ENCODE measurements around the gene MAGT1. TPM values are rescaled to one million over a fixed set of nuclear protein-coding genes. Genes with fewer than 3 reads are reported as not detected.
A peak's percentile ranks its signal among the peaks of the same experiment; 100 is the strongest.
"Not testable (repeated sequence)": the region's sequence is repeated elsewhere in the genome, so short reads cannot be mapped to it uniquely, and the experiment has no call there.

The MAGT1 gene
- total RNA-seq, 1 experiment from 2014 or later: 133 TPM

GRCh38 chrX:77831544-77831943, 63.7 kb downstream of the MAGT1 start:
- DNase-seq (ENCODE audit: low read depth): not testable (repeated sequence)

DNA sequence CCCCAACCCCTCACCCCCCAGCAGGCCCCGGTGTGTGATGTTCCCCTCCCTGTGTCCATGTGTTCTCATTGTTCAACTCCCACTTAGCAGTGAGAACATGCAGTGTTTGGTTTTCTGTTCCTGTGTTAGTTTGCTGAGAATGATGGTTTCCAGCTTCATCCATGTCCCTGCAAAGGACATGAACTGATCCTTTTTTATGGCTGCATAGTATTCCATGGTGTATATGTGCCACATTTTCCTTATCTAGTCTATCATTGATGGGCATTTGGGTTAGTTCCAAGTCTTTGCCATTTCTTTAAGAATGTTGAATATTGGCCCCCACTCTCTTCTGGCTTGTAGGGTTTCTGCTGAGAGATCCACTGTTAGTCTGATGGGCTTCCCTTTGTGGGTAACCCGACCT, 73.2 kb downstream of the MAGT1 start:
- not testable (repeated sequence) for DNase-seq (ENCODE audit: low read depth)

DNA sequence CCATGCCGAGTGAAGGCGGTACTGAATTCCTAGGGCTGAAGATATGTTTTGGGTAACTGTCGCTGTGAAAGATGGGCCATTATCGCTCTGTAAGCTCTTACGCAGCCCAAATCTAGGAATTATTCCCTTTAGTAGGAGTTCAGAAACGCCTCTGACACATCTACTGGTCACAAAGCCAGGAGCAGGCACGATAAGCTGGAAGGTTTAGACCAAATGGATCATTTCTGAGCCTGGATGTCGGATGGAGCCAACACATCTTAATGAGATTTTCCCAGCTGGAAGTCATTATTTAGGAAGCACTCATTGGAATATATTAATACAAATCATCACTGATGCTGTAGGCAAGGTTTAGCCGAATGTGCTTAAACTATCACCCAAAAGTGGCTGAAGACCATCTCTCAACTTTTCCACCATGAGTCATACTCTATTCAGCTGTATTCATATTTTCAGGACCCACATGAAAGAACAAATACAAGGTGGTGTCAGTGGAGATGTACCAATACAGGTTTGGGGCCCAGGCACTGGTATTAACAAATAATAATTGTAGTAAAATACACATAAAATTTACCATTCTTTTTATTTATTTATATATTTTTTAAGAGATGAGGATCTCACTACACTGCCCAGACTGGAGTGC, 75.0 kb downstream of the MAGT1 start:
- DNase-seq (ENCODE audit: low read depth): no peak

GRCh38 chrX:77814210-77814609, 81.0 kb downstream of the MAGT1 start:
- DNase-seq (ENCODE audit: low read depth): no peak

DNA sequence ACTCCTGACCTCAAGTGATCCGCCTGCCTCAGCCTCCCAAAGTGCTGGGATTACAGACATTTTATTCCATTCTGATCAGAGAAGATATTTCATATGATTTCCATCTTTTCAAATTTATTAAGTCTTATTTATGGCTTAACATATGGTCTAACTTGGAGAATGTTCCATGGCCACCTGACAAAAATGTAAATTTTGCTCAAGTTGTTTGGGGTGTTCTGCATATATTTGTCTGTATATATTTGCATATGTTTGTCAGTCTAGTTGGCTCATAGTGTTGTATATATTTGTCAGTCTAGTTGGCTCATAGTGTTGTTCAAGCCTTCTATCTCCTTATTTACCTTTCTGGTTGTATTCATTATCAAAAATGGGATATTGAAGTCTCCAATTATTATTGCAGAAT, 93.0 kb downstream of the MAGT1 start:
- DNase-seq (ENCODE audit: low read depth): no peak

DNA sequence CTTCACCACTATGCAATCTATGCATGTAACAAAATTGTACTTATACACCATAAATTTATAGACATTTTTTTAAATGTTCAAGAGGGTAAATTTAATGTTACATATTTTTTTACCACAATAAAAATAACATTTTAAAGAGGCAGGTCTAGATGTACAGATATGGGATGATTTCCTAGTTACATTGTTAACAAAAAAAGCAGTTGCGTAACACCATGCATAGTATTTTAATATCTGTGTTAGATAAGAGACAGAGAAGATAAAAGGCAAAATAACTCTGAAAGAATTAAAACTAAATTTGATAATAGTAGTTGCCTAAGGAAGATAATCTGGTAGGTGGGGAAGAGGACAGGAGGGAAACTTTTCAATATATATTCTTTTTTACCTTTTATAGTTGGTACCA, 100.1 kb downstream of the MAGT1 start:
- DNase-seq (ENCODE audit: low read depth): no peak

DNA sequence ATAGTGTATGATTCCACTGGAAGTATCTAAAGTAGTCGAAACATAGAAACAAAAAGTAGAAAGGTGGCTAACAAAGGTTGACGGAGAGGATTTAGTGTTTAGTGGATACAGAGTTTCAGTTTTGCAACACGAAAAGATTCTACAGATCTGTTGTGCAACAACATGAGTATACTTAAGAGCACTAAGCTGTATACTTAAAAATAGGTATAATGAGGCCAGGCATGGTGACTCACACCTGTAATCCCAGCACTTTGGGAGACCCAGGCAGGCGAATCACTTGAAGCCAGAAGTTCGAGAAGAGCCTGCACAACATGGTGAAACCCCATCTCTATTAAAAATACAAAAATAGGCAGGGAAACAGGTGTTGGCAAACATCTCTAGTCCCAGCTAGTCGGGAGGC, 101.3 kb downstream of the MAGT1 start:
- no peak for DNase-seq (ENCODE audit: low read depth)

DNA sequence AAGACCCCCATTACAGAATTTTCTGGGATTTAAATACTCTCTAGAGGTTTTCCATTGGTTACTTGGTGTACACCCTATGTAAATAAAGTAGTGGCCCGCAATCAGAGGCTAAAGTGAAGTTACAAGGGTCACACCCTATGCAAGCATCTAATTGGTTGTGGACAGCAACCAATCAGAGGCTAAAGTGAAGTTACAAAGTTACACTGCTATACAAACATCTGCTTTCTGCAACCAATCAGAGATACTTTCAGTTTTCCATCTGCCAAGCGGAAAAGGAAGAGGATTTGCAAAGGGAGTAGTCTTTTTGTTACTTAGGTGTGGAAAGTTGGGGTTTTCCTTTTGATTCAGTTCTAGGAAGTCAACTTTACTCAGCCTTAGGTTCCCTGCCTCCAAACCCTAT, 107.2 kb downstream of the MAGT1 start:
- peak; percentile 59 for DNase-seq (ENCODE audit: low read depth)

GRCh38 chrX:77786365-77786680, 108.9 kb downstream of the MAGT1 start:
- DNase-seq (ENCODE audit: low read depth): no peak

- DNase-seq (ENCODE audit: low read depth): peak; percentile 87
Observed at GRCh38 chrX:77785486-77786364, 109.5 kb downstream of the MAGT1 start, which contains the start of gene ATRX. ATRX (minus strand) TSS chrX:77786216; CDS start chrX:77786001, 215 bp downstream.

DNA sequence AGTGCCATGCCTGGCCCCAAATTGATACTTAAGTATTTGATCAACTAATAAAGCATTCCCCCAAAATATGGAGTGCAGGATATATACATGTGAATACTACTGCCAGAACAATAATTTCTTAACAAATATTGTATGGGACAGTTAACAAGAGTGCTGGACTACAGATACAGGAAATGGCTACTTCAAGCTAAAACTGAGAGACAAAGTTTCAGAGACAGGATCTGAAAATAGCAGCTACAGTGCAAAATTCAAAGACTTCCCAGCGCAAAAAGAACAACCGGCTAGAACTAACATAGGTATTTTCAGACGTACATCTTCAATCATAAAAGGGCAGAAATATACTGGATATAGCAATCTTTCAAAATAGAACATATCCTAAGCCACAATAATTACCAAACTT, 115.5 kb downstream of the MAGT1 start:
- no peak for DNase-seq (ENCODE audit: low read depth)

GRCh38 chrX:77776659-77777058, 118.6 kb downstream of the MAGT1 start:
- no peak for DNase-seq (ENCODE audit: low read depth)

Other genes with a start within 250 kb of the MAGT1 start
- gene ATRX, start 109.2 kb downstream of the MAGT1 start, total RNA-seq (2014; rRNA removed; shearing (Covaris generic)): 46.0 and 60.1 TPM in 2 replicates
- 890 and 1,130 TPM in 2 replicates for gene COX7B, start 4.0 kb upstream of the MAGT1 start, total RNA-seq (2014; rRNA removed; shearing (Covaris generic))
- 9.8 and 12.8 TPM in 2 replicates for gene ATP7A, start 15.3 kb upstream of the MAGT1 start, total RNA-seq (2014; rRNA removed; shearing (Covaris generic))
- gene PGAM4, start 74.2 kb upstream of the MAGT1 start, total RNA-seq (2014; rRNA removed; shearing (Covaris generic)): not detected in 2 replicates
- 663 and 1,592 TPM in 2 replicates for gene PGK1, start 208.8 kb upstream of the MAGT1 start, total RNA-seq (2014; rRNA removed; shearing (Covaris generic))
- gene TAF9B, start 244.2 kb upstream of the MAGT1 start, total RNA-seq (2014; rRNA removed; shearing (Covaris generic)): 72.8 and 107 TPM in 2 replicates